ENCODE data around the gene LRRC4C. TPM values are rescaled to one million over a fixed set of nuclear protein-coding genes. Genes with fewer than 3 reads are reported as not detected.

Gene LRRC4C
- total and polyA plus RNA-seq, 4 donors = 0.10 to 0.93 (median 0.30) TPM

GRCh38 chr11:41384329-41384728 lies 75.1 kb downstream of the LRRC4C start:
- no peak overlapping the region for H3K27ac ChIP-seq (ENCODE audit: low read depth in 1 of 2, low read length in 2 of 2)
- H3K36me3 ChIP-seq (ENCODE audit: control insufficient read depth in 4 of 4, insufficient read depth in 3 of 4, low read depth in 1 of 4, low read length in 3 of 4) = no peaks in the 10 kb centered on the region
- no peaks in the 10 kb centered on the region for H3K27me3 ChIP-seq (ENCODE audit: control insufficient read depth in 4 of 4, insufficient read depth in 4 of 4, low read length in 3 of 4)
- TF ChIP-seq TAF1 (conservative IDR thresholded peaks at IDR 0.05) = no peak
- TF ChIP-seq RAD21 (IDR thresholded peaks at IDR 0.05) = no peak
- no peak for TF ChIP-seq HNF4A (conservative IDR thresholded peaks at IDR 0.05)
- TF ChIP-seq, protein P1, sequence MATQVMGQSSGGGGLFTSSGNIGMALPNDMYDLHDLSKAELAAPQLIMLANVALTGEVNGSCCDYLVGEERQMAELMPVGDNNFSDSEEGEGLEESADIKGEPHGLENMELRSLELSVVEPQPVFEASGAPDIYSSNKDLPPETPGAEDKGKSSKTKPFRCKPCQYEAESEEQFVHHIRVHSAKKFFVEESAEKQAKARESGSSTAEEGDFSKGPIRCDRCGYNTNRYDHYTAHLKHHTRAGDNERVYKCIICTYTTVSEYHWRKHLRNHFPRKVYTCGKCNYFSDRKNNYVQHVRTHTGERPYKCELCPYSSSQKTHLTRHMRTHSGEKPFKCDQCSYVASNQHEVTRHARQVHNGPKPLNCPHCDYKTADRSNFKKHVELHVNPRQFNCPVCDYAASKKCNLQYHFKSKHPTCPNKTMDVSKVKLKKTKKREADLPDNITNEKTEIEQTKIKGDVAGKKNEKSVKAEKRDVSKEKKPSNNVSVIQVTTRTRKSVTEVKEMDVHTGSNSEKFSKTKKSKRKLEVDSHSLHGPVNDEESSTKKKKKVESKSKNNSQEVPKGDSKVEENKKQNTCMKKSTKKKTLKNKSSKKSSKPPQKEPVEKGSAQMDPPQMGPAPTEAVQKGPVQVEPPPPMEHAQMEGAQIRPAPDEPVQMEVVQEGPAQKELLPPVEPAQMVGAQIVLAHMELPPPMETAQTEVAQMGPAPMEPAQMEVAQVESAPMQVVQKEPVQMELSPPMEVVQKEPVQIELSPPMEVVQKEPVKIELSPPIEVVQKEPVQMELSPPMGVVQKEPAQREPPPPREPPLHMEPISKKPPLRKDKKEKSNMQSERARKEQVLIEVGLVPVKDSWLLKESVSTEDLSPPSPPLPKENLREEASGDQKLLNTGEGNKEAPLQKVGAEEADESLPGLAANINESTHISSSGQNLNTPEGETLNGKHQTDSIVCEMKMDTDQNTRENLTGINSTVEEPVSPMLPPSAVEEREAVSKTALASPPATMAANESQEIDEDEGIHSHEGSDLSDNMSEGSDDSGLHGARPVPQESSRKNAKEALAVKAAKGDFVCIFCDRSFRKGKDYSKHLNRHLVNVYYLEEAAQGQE (IDR thresholded peaks at IDR 0.05) = no peak
- TF ChIP-seq JUND (IDR thresholded peaks at IDR 0.05) = no peak
- TF ChIP-seq SP1 (IDR thresholded peaks at IDR 0.05) = no peak
- no peak for TF ChIP-seq FOXA1 (IDR thresholded peaks at IDR 0.05)
- TF ChIP-seq HNF4G (IDR thresholded peaks at IDR 0.05) = no peak
- TF ChIP-seq, protein P2, sequence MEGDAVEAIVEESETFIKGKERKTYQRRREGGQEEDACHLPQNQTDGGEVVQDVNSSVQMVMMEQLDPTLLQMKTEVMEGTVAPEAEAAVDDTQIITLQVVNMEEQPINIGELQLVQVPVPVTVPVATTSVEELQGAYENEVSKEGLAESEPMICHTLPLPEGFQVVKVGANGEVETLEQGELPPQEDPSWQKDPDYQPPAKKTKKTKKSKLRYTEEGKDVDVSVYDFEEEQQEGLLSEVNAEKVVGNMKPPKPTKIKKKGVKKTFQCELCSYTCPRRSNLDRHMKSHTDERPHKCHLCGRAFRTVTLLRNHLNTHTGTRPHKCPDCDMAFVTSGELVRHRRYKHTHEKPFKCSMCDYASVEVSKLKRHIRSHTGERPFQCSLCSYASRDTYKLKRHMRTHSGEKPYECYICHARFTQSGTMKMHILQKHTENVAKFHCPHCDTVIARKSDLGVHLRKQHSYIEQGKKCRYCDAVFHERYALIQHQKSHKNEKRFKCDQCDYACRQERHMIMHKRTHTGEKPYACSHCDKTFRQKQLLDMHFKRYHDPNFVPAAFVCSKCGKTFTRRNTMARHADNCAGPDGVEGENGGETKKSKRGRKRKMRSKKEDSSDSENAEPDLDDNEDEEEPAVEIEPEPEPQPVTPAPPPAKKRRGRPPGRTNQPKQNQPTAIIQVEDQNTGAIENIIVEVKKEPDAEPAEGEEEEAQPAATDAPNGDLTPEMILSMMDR (IDR thresholded peaks at IDR 0.05; ENCODE audit: low read depth, low read length, missing input control) = no peak
- no peak for TF ChIP-seq MAX (IDR thresholded peaks at IDR 0.05)
- TF ChIP-seq ZBTB33 (IDR thresholded peaks at IDR 0.05) = no peak
- no peak for TF ChIP-seq GABPA (IDR thresholded peaks at IDR 0.05 in 1 of 2, conservative IDR thresholded peaks at IDR 0.05 in 1 of 2)
- H3K4me1 ChIP-seq (ENCODE audit: control insufficient read depth in 4 of 4, insufficient read depth in 4 of 4, low read length in 3 of 4) = peaks cover 0 to 22% (median 16%) of the 10 kb centered on the region in 4 donors
- no peak overlapping the region for H3K4me3 ChIP-seq (ENCODE audit: low read depth in 1 of 3, low read length in 3 of 3)
- no peak overlapping the region for H3K9ac ChIP-seq (ENCODE audit: low read depth in 1 of 2, low read length in 2 of 2)
- DNase-seq (ENCODE audit: low spot score) = no peak
- 37% methylated on average over 1 of the region's 1 CpG for WGBS
- H3K9me3 ChIP-seq (ENCODE audit: control insufficient read depth in 4 of 4, low read length in 3 of 4) = no peaks in the 10 kb centered on the region

DNA sequence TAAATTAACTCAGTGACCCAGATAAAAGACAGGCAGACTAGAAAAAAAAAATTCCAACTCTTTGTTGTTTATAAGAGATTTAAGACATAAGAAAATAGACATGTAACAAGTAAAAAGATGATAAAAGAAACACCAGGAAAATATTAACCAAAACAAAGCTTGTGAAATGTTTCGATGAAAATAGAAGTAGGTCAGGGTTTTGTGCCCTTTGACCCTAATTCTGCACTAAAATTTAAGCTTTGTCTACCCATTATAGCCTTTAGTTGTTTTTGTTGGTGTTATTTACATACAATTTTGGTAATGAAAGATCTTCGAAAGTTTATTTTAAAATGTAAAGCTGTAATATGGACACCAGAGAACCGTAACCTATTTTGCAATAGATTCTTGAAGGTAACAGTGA lies 75.7 kb downstream of the LRRC4C start:
- H3K9me3 ChIP-seq (ENCODE audit: control insufficient read depth in 4 of 4, low read length in 3 of 4) = no peaks in the 10 kb centered on the region
- H3K4me1 ChIP-seq (ENCODE audit: control insufficient read depth in 4 of 4, insufficient read depth in 4 of 4, low read length in 3 of 4) = peaks cover 1 to 25% (median 17%) of the 10 kb centered on the region in 4 donors
- no peaks in the 10 kb centered on the region for H3K36me3 ChIP-seq (ENCODE audit: control insufficient read depth in 4 of 4, insufficient read depth in 3 of 4, low read depth in 1 of 4, low read length in 3 of 4)
- H3K27me3 ChIP-seq (ENCODE audit: control insufficient read depth in 4 of 4, insufficient read depth in 4 of 4, low read length in 3 of 4) = no peaks in the 10 kb centered on the region
- no peak for DNase-seq (ENCODE audit: low spot score)
- TF ChIP-seq, protein P3, sequence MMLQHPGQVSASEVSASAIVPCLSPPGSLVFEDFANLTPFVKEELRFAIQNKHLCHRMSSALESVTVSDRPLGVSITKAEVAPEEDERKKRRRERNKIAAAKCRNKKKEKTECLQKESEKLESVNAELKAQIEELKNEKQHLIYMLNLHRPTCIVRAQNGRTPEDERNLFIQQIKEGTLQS (IDR thresholded peaks at IDR 0.05) = no peak
- TF ChIP-seq RAD21 (IDR thresholded peaks at IDR 0.05) = peak in 1 of 2 donors; percentile 11
- peak; percentile 61 to 67 for TF ChIP-seq HNF4A (conservative IDR thresholded peaks at IDR 0.05)
- no peak for TF ChIP-seq JUND (IDR thresholded peaks at IDR 0.05)
- peak; percentile 25 for TF ChIP-seq SP1 (IDR thresholded peaks at IDR 0.05)
- peak; percentile 50 to 62 for TF ChIP-seq RXRA (IDR thresholded peaks at IDR 0.05)
- TF ChIP-seq TAF1 (conservative IDR thresholded peaks at IDR 0.05) = no peak
- peak; percentile 73 for TF ChIP-seq NR2F2 (IDR thresholded peaks at IDR 0.05)
- TF ChIP-seq HNF4G (IDR thresholded peaks at IDR 0.05) = peak; percentile 15
- TF ChIP-seq FOXA2 (IDR thresholded peaks at IDR 0.05) = no peak
- TF ChIP-seq, protein P2 (IDR thresholded peaks at IDR 0.05; ENCODE audit: low read depth, low read length, missing input control) = no peak
- TF ChIP-seq GABPA (IDR thresholded peaks at IDR 0.05 in 1 of 2, conservative IDR thresholded peaks at IDR 0.05 in 1 of 2) = peak in 1 of 2 donors; percentile 14
- peak overlapping the region in 1 of 2 donors; percentile 28 for H3K27ac ChIP-seq (ENCODE audit: low read depth in 1 of 2, low read length in 2 of 2)
- no peak overlapping the region for H3K4me3 ChIP-seq (ENCODE audit: low read depth in 1 of 3, low read length in 3 of 3)
- H3K9ac ChIP-seq (ENCODE audit: low read depth in 1 of 2, low read length in 2 of 2) = no peak overlapping the region
- WGBS = 37% methylated on average over 3 of the region's 3 CpGs

All from liver (tissue), 9 donors.